SU-DHL-6 (cell line): Measurements from ENCODE around the gene NPSR1.
"Not testable (repeated sequence)": the region's sequence is repeated elsewhere in the genome, so short reads cannot be mapped to it uniquely, and the experiment has no call there.

ENCODE experiments used
- H2AFZ ChIP-seq: fragments of 200-600 bp; sonication (generic); 2 replicates; pipeline ENCODE4 v1.6.1; 2014; ENCODE audit warnings: low read depth, mild to moderate bottlenecking, moderate library complexity, mixed read lengths, antibody characterized with exemption, low read length; ENCODE audit not compliant: severe bottlenecking
- H3F3A ChIP-seq: fragments of 200-600 bp; shearing (Covaris generic); 2 replicates; pipeline ENCODE4 v1.6.0; 2016; ENCODE audit warnings: antibody characterized with exemption, mild to moderate bottlenecking; ENCODE audit not compliant: insufficient read depth
- H3K27ac ChIP-seq: fragments of 200-600 bp; sonication (generic); 2 replicates; pipeline ENCODE4 v1.5.1; 2016; ENCODE audit warnings: low read depth, mild to moderate bottlenecking, low read length, moderate library complexity, mixed read lengths
- H3K27me3 ChIP-seq: fragments of 200-600 bp; sonication (generic), shearing (Covaris generic); 2 replicates; pipeline ENCODE4 v1.6.0; 2014; ENCODE audit warnings: mild to moderate bottlenecking, low read length
- H3K36me3 ChIP-seq: fragments of 200-600 bp; sonication (generic); 2 replicates; pipeline ENCODE4 v1.6.1; 2014; ENCODE audit warnings: mild to moderate bottlenecking, low read length, mixed read lengths
- H3K4me2 ChIP-seq: fragments of 300-600, 200-600 bp; shearing (Covaris generic), sonication (generic); 2 replicates; pipeline ENCODE4 v1.6.0; 2014; ENCODE audit warnings: low read length, low read depth, mild to moderate bottlenecking; ENCODE audit not compliant: poor library complexity, severe bottlenecking
- H3K4me3 ChIP-seq: fragments of 200-600 bp; sonication (generic); 2 replicates; pipeline ENCODE4 v1.5.1; 2014; ENCODE audit warnings: antibody characterized with exemption, low read length, mild to moderate bottlenecking, mixed read lengths; ENCODE audit not compliant: insufficient read depth, poor library complexity, severe bottlenecking
- H3K79me2 ChIP-seq: fragments of 200-600 bp; sonication (generic); 2 replicates; pipeline ENCODE4 v1.6.1; 2014; ENCODE audit warnings: mild to moderate bottlenecking, low read length, moderate library complexity; ENCODE audit not compliant: insufficient read depth
- H3K9ac ChIP-seq: fragments of 200-600 bp; sonication (generic); 2 replicates; pipeline ENCODE4 v1.7.0; 2014; ENCODE audit warnings: mild to moderate bottlenecking, low read length
- H3K9me2 ChIP-seq: fragments of 200-600 bp; sonication (generic); replicated peaks from 2 replicates; pipeline ENCODE4 v1.6.1; 2014; ENCODE audit warnings: low read length; ENCODE audit not compliant: insufficient read depth
- H3K9me3 ChIP-seq: fragments of 200-600 bp; sonication (generic); 2 replicates; pipeline ENCODE4 v1.6.1; 2014; ENCODE audit warnings: low read length, mixed read lengths; ENCODE audit not compliant: insufficient read depth
- H4K20me1 ChIP-seq: fragments of 200-600 bp; sonication (generic); 2 replicates; pipeline ENCODE4 v1.6.1; 2014; ENCODE audit warnings: low read depth, mild to moderate bottlenecking, antibody characterized with exemption, low read length, moderate library complexity, mixed read lengths
- EZH2phosphoT487 ChIP-seq: fragments of 200-600 bp; sonication (generic), shearing (Covaris generic); conservative IDR thresholded peaks from 2 replicates; pipeline ENCODE4 v1.6.1; 2018; ENCODE audit warnings: mild to moderate bottlenecking, antibody characterized with exemption, low read length, moderate library complexity, mixed read lengths
- TF ChIP-seq, protein P1 (sequence below): fragments of 200-600 bp; sonication (generic); IDR thresholded peaks from one replicate; pipeline ENCODE4 v1.5.1; 2017; ENCODE audit warnings: antibody characterized with exemption, mild to moderate bottlenecking, low read length, moderate library complexity; ENCODE audit not compliant: insufficient read depth, poor library complexity, severe bottlenecking

The NPSR1 gene

DNA sequence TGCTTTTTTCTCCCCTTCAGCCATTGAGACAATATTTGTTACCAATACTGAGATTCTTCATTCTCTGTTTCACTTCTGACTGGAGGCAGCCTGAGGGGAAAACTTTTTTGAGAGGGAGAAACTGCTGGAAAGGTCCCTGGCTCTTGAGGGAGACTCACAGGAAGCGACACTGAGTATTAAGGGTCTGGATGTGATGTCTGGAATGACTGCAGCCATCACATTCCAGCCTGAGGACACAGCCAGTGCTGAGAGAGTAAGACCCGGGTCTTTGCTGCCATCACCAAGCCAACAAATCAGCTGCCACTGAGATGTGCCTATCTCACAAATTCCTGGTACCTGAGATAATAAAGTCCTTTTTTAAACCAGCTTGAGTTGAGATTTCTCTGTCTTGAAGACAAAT lies 221.9 kb downstream of the NPSR1 start:
- no peaks in the 10 kb centered on the region for H3K9me3 ChIP-seq
- no peak overlapping the region for H3K9ac ChIP-seq
- no peaks in the 10 kb centered on the region for H3K27me3 ChIP-seq
- H3K27ac ChIP-seq, result no peak overlapping the region
- H3K36me3 ChIP-seq, result no peaks in the 10 kb centered on the region
- H3K4me2 ChIP-seq, result no peak overlapping the region
- no peaks in the 10 kb centered on the region for H3K79me2 ChIP-seq
- H4K20me1 ChIP-seq, result no peaks in the 10 kb centered on the region
- H3K4me3 ChIP-seq, result no peak overlapping the region
- H3K9me2 ChIP-seq, result no peaks in the 10 kb centered on the region
- no peak for TF ChIP-seq EZH2phosphoT487
- TF ChIP-seq, protein P1, sequence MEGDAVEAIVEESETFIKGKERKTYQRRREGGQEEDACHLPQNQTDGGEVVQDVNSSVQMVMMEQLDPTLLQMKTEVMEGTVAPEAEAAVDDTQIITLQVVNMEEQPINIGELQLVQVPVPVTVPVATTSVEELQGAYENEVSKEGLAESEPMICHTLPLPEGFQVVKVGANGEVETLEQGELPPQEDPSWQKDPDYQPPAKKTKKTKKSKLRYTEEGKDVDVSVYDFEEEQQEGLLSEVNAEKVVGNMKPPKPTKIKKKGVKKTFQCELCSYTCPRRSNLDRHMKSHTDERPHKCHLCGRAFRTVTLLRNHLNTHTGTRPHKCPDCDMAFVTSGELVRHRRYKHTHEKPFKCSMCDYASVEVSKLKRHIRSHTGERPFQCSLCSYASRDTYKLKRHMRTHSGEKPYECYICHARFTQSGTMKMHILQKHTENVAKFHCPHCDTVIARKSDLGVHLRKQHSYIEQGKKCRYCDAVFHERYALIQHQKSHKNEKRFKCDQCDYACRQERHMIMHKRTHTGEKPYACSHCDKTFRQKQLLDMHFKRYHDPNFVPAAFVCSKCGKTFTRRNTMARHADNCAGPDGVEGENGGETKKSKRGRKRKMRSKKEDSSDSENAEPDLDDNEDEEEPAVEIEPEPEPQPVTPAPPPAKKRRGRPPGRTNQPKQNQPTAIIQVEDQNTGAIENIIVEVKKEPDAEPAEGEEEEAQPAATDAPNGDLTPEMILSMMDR, result no peak
- no peak overlapping the region for H2AFZ ChIP-seq
- no peaks in the 10 kb centered on the region for H3F3A ChIP-seq

DNA sequence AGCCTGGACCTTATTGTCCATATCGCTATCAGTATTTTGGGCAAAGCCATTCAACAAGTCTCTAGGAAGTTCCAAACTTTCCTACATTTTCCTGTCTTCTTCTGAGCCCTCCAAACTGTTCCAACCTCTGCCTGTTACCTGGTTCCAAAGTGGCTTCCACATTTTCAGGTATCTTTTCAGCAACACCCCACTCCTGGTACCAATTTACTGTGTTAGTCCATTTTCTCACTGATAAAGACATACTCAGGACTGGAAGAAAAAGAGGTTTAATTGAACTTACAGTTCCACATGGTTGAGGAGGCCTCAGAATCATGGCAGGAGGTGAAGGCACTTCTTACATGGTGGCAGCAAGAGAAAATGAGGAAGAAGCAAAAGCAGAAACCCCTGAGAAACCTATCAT lies 225.8 kb downstream of the NPSR1 start:
- not testable (repeated sequence) for H3K79me2 ChIP-seq, H3K9me3 ChIP-seq, H3K27ac ChIP-seq, H3K4me3 ChIP-seq, H3F3A ChIP-seq, H4K20me1 ChIP-seq, H3K4me2 ChIP-seq, H3K9me2 ChIP-seq, H2AFZ ChIP-seq, H3K36me3 ChIP-seq, H3K27me3 ChIP-seq, H3K9ac ChIP-seq

DNA sequence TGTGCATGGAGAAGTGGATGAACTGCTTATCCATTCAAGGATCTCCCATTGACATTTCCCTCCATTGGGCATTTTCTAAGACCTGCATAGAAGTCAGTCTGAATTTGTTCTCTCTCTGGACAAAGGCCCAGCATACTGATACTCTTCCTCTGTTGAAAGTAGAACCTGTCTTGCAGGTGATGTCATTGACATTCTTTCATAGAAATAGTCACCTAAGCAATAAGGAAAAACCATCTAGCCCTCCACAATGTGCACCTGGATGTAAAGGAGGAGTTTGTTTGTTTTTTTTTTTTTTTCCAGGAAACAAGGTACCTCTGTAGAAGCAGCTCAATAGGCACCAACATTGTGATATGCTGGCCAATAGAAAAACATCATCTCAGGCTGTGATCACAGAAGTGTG lies 228.8 kb downstream of the NPSR1 start:
- Histone ChIP-seq H3F3A (no peaks in the 10 kb centered on the region), H3K9me3 (no peaks in the 10 kb centered on the region), H4K20me1 (no peaks in the 10 kb centered on the region), H3K9me2 (no peaks in the 10 kb centered on the region), H3K27ac (no peak overlapping the region), H3K9ac (no peak overlapping the region), H3K4me3 (no peak overlapping the region), H3K4me2 (no peak overlapping the region), H2AFZ (no peak overlapping the region), H3K36me3 (no peaks in the 10 kb centered on the region), H3K27me3 (no peaks in the 10 kb centered on the region), H3K79me2 (no peaks in the 10 kb centered on the region)
- TF ChIP-seq EZH2phosphoT487, result no peak
- TF ChIP-seq, protein P1, result no peak

DNA sequence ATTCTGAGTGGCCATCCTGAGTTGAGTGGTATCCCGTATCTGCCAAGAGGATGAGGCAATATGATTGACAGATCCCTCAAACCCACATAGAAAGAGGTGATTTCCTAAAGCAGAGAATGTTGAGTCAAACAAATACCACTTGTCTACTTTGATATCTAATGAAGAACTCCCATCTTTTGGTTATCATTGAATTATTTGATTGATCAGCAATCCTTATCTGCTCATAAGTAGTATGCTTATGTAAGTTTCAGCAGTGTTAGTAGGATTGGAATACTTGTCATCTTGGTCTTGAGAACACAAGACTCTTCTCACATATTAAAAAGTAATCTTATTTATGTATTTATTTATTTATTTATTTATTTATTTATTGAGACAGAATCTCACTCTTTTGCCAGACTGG lies 231.9 kb downstream of the NPSR1 start:
- Histone ChIP-seq H3K9me2 (no peaks in the 10 kb centered on the region), H4K20me1 (no peaks in the 10 kb centered on the region), H3K36me3 (no peaks in the 10 kb centered on the region), H3K79me2 (no peaks in the 10 kb centered on the region), H3K4me2 (no peak overlapping the region), H3K27ac (no peak overlapping the region), H3K9ac (no peak overlapping the region), H3K9me3 (0 out of 2 replicates have a peak, but pooled peaks cover 6% of the 10 kb centered on the region), H3K4me3 (no peak overlapping the region), H2AFZ (no peak overlapping the region), H3F3A (no peaks in the 10 kb centered on the region), H3K27me3 (no peaks in the 10 kb centered on the region)
- TF ChIP-seq EZH2phosphoT487, result no peak
- TF ChIP-seq, protein P1, result no peak
